ENCODE data around the gene FJX1.

DNA sequence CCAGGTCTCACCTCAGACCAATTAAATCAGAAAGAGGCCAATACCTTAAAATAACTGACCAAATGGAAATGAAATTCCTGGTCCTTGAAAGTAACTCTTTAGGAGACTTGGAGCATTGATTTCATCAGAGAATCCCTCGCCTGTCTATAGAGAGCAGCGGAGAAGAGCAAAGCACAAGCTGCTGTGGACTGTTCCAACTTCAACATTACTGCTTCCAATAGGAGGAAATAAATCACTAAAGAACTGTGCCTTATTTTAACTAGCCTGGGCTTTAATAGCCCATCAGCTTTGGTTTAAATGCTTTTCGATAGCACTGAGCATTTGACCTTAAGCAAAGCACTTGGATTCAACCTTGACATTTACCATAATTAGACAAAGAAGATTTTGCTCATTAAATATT lies 32.0 kb upstream of the FJX1 start:
- TF ChIP-seq, protein P1, sequence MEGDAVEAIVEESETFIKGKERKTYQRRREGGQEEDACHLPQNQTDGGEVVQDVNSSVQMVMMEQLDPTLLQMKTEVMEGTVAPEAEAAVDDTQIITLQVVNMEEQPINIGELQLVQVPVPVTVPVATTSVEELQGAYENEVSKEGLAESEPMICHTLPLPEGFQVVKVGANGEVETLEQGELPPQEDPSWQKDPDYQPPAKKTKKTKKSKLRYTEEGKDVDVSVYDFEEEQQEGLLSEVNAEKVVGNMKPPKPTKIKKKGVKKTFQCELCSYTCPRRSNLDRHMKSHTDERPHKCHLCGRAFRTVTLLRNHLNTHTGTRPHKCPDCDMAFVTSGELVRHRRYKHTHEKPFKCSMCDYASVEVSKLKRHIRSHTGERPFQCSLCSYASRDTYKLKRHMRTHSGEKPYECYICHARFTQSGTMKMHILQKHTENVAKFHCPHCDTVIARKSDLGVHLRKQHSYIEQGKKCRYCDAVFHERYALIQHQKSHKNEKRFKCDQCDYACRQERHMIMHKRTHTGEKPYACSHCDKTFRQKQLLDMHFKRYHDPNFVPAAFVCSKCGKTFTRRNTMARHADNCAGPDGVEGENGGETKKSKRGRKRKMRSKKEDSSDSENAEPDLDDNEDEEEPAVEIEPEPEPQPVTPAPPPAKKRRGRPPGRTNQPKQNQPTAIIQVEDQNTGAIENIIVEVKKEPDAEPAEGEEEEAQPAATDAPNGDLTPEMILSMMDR (IDR thresholded peaks at IDR 0.05) = no peak
- no peak for TF ChIP-seq POLR2A (IDR thresholded peaks at IDR 0.05)
